ENCODE data around the gene EHF.
"Not testable (repeated sequence)": the region's sequence is repeated elsewhere in the genome, so short reads cannot be mapped to it uniquely, and the experiment has no call there.

Gene EHF

GRCh38 chr11:34680918-34681586 is 60.2 kb downstream of the EHF start:
- TF ChIP-seq CTCF (IDR thresholded peaks at IDR 0.05; ENCODE audit: low read depth, low read length, missing control alignments), result no peak
- H3K4me3 ChIP-seq (ENCODE audit: low read depth, low read length), result no peak overlapping the region
- in situ Hi-C loops (cut with HindIII; ENCODE audit: low sequenced_read_pairs), result no loop called here
- DNase-seq (ENCODE audit: low read depth), result no peak

- DNase-seq (ENCODE audit: low read depth), result peak; percentile 1
- H3K4me3 ChIP-seq (ENCODE audit: low read depth, low read length), result no peak overlapping the region
- no peak for TF ChIP-seq CTCF (IDR thresholded peaks at IDR 0.05; ENCODE audit: low read depth, low read length, missing control alignments)
- in situ Hi-C loops (cut with HindIII; ENCODE audit: low sequenced_read_pairs), result no loop called here
Observed at GRCh38 chr11:34682825-34683224, 61.9 kb downstream of the EHF start.

- in situ Hi-C loops (cut with HindIII; ENCODE audit: low sequenced_read_pairs), result no loop called here
- no peak overlapping the region for H3K4me3 ChIP-seq (ENCODE audit: low read depth, low read length)
- no peak for DNase-seq (ENCODE audit: low read depth)
- no peak for TF ChIP-seq CTCF (IDR thresholded peaks at IDR 0.05; ENCODE audit: low read depth, low read length, missing control alignments)
Observed at GRCh38 chr11:34683396-34683795, 62.5 kb downstream of the EHF start.

GRCh38 chr11:34685864-34686263 is 65.0 kb downstream of the EHF start:
- H3K4me3 ChIP-seq (ENCODE audit: low read depth, low read length), result no peak overlapping the region
- no peak for TF ChIP-seq CTCF (IDR thresholded peaks at IDR 0.05; ENCODE audit: low read depth, low read length, missing control alignments)
- in situ Hi-C loops (cut with HindIII; ENCODE audit: low sequenced_read_pairs), result no loop called here
- DNase-seq (ENCODE audit: low read depth), result no peak

- DNase-seq (ENCODE audit: low read depth); H3K4me3 ChIP-seq (ENCODE audit: low read depth, low read length); in situ Hi-C loops (cut with HindIII; ENCODE audit: low sequenced_read_pairs): not testable (repeated sequence)
Observed at GRCh38 chr11:34692299-34692698, 71.4 kb downstream of the EHF start.

GRCh38 chr11:34696862-34697261 is 76.0 kb downstream of the EHF start:
- in situ Hi-C loops (cut with HindIII; ENCODE audit: low sequenced_read_pairs), result no loop called here
- no peak overlapping the region for H3K4me3 ChIP-seq (ENCODE audit: low read depth, low read length)
- DNase-seq (ENCODE audit: low read depth), result no peak
- no peak for TF ChIP-seq CTCF (IDR thresholded peaks at IDR 0.05; ENCODE audit: low read depth, low read length, missing control alignments)

- no peak for DNase-seq (ENCODE audit: low read depth)
- H3K4me3 ChIP-seq (ENCODE audit: low read depth, low read length), result no peak overlapping the region
- no peak for TF ChIP-seq CTCF (IDR thresholded peaks at IDR 0.05; ENCODE audit: low read depth, low read length, missing control alignments)
- in situ Hi-C loops (cut with HindIII; ENCODE audit: low sequenced_read_pairs), result no loop called here
Observed at GRCh38 chr11:34706709-34707461, 86.0 kb downstream of the EHF start.

All from astrocyte of the cerebellum (primary cell).